ENCODE results near the gene TDRKH.
"Not testable (repeated sequence)": the region's sequence is repeated elsewhere in the genome, so short reads cannot be mapped to it uniquely, and the experiment has no call there.

Gene TDRKH

GRCh38 chr1:151800830-151801229, 10.5 kb upstream of the TDRKH start:
- H3K27ac ChIP-seq (ENCODE audit: low read depth, low read length), result no peak overlapping the region
- no peak overlapping the region for H3K4me3 ChIP-seq (ENCODE audit: low read length)
- 92% methylated on average over 8 of the region's 8 CpGs for WGBS
- H3K36me3 ChIP-seq (ENCODE audit: insufficient read depth, low read length), result no peaks in the 10 kb centered on the region
- H3K9me3 ChIP-seq (ENCODE audit: insufficient read depth, low read depth, low read length), result no peaks in the 10 kb centered on the region
- H3K4me1 ChIP-seq (ENCODE audit: insufficient read depth, low read length), result no peaks in the 10 kb centered on the region; the same call in 1 of the 2 replicates
- no peak overlapping the region for H3K9ac ChIP-seq (ENCODE audit: low read depth, low read length)
- 0 out of 2 replicates have a peak, but pooled peaks cover 3% of the 10 kb centered on the region for H3K27me3 ChIP-seq (ENCODE audit: insufficient read depth, low read length)

- no peak overlapping the region for H3K9ac ChIP-seq (ENCODE audit: low read depth, low read length)
- no peak overlapping the region for H3K4me3 ChIP-seq (ENCODE audit: low read length)
- no peak overlapping the region for H3K27ac ChIP-seq (ENCODE audit: low read depth, low read length)
- no peaks in the 10 kb centered on the region; the same call in 1 of the 2 replicates for H3K4me1 ChIP-seq (ENCODE audit: insufficient read depth, low read length)
- H3K36me3 ChIP-seq (ENCODE audit: insufficient read depth, low read length), result no peaks in the 10 kb centered on the region
- no peaks in the 10 kb centered on the region for H3K9me3 ChIP-seq (ENCODE audit: insufficient read depth, low read depth, low read length)
- 0 out of 2 replicates have a peak, but pooled peaks cover 3% of the 10 kb centered on the region for H3K27me3 ChIP-seq (ENCODE audit: insufficient read depth, low read length)
- 54% methylated on average over 9 of the region's 9 CpGs for WGBS
Measured at GRCh38 chr1:151799179-151800022, 9.1 kb upstream of the TDRKH start.

- Histone ChIP-seq H3K4me1 (ENCODE audit: insufficient read depth, low read length) (no peaks in the 10 kb centered on the region; the same call in 1 of the 2 replicates), H3K9me3 (ENCODE audit: insufficient read depth, low read depth, low read length) (no peaks in the 10 kb centered on the region), H3K9ac (ENCODE audit: low read depth, low read length) (no peak overlapping the region), H3K36me3 (ENCODE audit: insufficient read depth, low read length) (no peaks in the 10 kb centered on the region), H3K27me3 (ENCODE audit: insufficient read depth, low read length) (0 out of 2 replicates have a peak, but pooled peaks cover 3% of the 10 kb centered on the region), H3K27ac (ENCODE audit: low read depth, low read length) (no peak overlapping the region), H3K4me3 (ENCODE audit: low read length) (no peak overlapping the region)
- 92% methylated on average over 5 of the region's 5 CpGs for WGBS
Measured at GRCh38 chr1:151798571-151798970, 8.3 kb upstream of the TDRKH start.

GRCh38 chr1:151790940-151791651, 796 bp upstream of the TDRKH start:
- H3K27ac ChIP-seq (ENCODE audit: low read depth, low read length), result no peak overlapping the region
- under 1% methylated on average over 52 of the region's 52 CpGs for WGBS

GRCh38 chr1:151787689-151788088, 2.6 kb downstream of the TDRKH start:
- no peak overlapping the region for H3K4me3 ChIP-seq (ENCODE audit: low read length)
- H3K9ac ChIP-seq (ENCODE audit: low read depth, low read length), result no peak overlapping the region
- H3K36me3 ChIP-seq (ENCODE audit: insufficient read depth, low read length), result no peaks in the 10 kb centered on the region
- 95% methylated on average over 2 of the region's 3 CpGs for WGBS
- peaks cover 16% of the 10 kb centered on the region; the same call in 1 of the 2 replicates for H3K27me3 ChIP-seq (ENCODE audit: insufficient read depth, low read length)
- peaks cover 11% of the 10 kb centered on the region; the same call in 1 of the 2 replicates for H3K4me1 ChIP-seq (ENCODE audit: insufficient read depth, low read length)
- H3K9me3 ChIP-seq (ENCODE audit: insufficient read depth, low read depth, low read length), result no peaks in the 10 kb centered on the region
- H3K27ac ChIP-seq (ENCODE audit: low read depth, low read length), result no peak overlapping the region

More at GRCh38 chr1:151790940-151791651, 796 bp upstream of the TDRKH start:
- H3K4me1 ChIP-seq (ENCODE audit: insufficient read depth, low read length), result peaks cover 11% of the 10 kb centered on the region; the same call in 1 of the 2 replicates
- H3K9me3 ChIP-seq (ENCODE audit: insufficient read depth, low read depth, low read length), result no peaks in the 10 kb centered on the region
- peaks cover 10% of the 10 kb centered on the region; the same call in 1 of the 2 replicates for H3K27me3 ChIP-seq (ENCODE audit: insufficient read depth, low read length)
- no peaks in the 10 kb centered on the region for H3K36me3 ChIP-seq (ENCODE audit: insufficient read depth, low read length)
- H3K4me3 ChIP-seq (ENCODE audit: low read length), result peak overlapping the region; percentile 89
- H3K9ac ChIP-seq (ENCODE audit: low read depth, low read length), result peak overlapping the region; percentile 56

- no peaks in the 10 kb centered on the region for H3K9me3 ChIP-seq (ENCODE audit: insufficient read depth, low read depth, low read length)
- H3K27me3 ChIP-seq (ENCODE audit: insufficient read depth, low read length), result 0 out of 2 replicates have a peak, but pooled peaks cover 6% of the 10 kb centered on the region
- peaks cover 18% of the 10 kb centered on the region for H3K36me3 ChIP-seq (ENCODE audit: insufficient read depth, low read length)
- H3K9ac ChIP-seq (ENCODE audit: low read depth, low read length), result no peak overlapping the region
- 80% methylated on average over 2 of the region's 2 CpGs for WGBS
- no peak overlapping the region for H3K4me3 ChIP-seq (ENCODE audit: low read length)
- no peak overlapping the region for H3K27ac ChIP-seq (ENCODE audit: low read depth, low read length)
- no peaks in the 10 kb centered on the region for H3K4me1 ChIP-seq (ENCODE audit: insufficient read depth, low read length)
Measured at GRCh38 chr1:151783796-151784195, 6.5 kb downstream of the TDRKH start.

- H3K4me1 ChIP-seq (ENCODE audit: insufficient read depth, low read length), result no peaks in the 10 kb centered on the region
- WGBS, result 89% methylated on average over 3 of the region's 3 CpGs
- H3K27ac ChIP-seq (ENCODE audit: low read depth, low read length), result no peak overlapping the region
- H3K27me3 ChIP-seq (ENCODE audit: insufficient read depth, low read length), result 0 out of 2 replicates have a peak, but pooled peaks cover 6% of the 10 kb centered on the region
- H3K4me3 ChIP-seq (ENCODE audit: low read length), result no peak overlapping the region
- peaks cover 29% of the 10 kb centered on the region for H3K36me3 ChIP-seq (ENCODE audit: insufficient read depth, low read length)
- H3K9ac ChIP-seq (ENCODE audit: low read depth, low read length), result no peak overlapping the region
- no peaks in the 10 kb centered on the region for H3K9me3 ChIP-seq (ENCODE audit: insufficient read depth, low read depth, low read length)
Measured at GRCh38 chr1:151782741-151783140, 7.6 kb downstream of the TDRKH start.

GRCh38 chr1:151782026-151782425, 8.3 kb downstream of the TDRKH start:
- peaks cover 36% of the 10 kb centered on the region for H3K36me3 ChIP-seq (ENCODE audit: insufficient read depth, low read length)
- 83% methylated on average over 5 of the region's 5 CpGs for WGBS
- H3K9ac ChIP-seq (ENCODE audit: low read depth, low read length); H3K4me1 ChIP-seq (ENCODE audit: insufficient read depth, low read length); H3K4me3 ChIP-seq (ENCODE audit: low read length); H3K27me3 ChIP-seq (ENCODE audit: insufficient read depth, low read length); H3K27ac ChIP-seq (ENCODE audit: low read depth, low read length); H3K9me3 ChIP-seq (ENCODE audit: insufficient read depth, low read depth, low read length): not testable (repeated sequence)

GRCh38 chr1:151780736-151781135, 9.6 kb downstream of the TDRKH start:
- H3K9me3 ChIP-seq (ENCODE audit: insufficient read depth, low read depth, low read length); H3K27me3 ChIP-seq (ENCODE audit: insufficient read depth, low read length); H3K9ac ChIP-seq (ENCODE audit: low read depth, low read length); H3K4me3 ChIP-seq (ENCODE audit: low read length); H3K27ac ChIP-seq (ENCODE audit: low read depth, low read length); H3K4me1 ChIP-seq (ENCODE audit: insufficient read depth, low read length): not testable (repeated sequence)
- 95% methylated on average over 4 of the region's 5 CpGs for WGBS
- peaks cover 48% of the 10 kb centered on the region for H3K36me3 ChIP-seq (ENCODE audit: insufficient read depth, low read length)

- Histone ChIP-seq H3K4me3 (ENCODE audit: low read length) (no peak overlapping the region), H3K9me3 (ENCODE audit: insufficient read depth, low read depth, low read length) (no peaks in the 10 kb centered on the region), H3K36me3 (ENCODE audit: insufficient read depth, low read length) (peaks cover 57% of the 10 kb centered on the region), H3K9ac (ENCODE audit: low read depth, low read length) (no peak overlapping the region), H3K27me3 (ENCODE audit: insufficient read depth, low read length) (no peaks in the 10 kb centered on the region), H3K4me1 (ENCODE audit: insufficient read depth, low read length) (no peaks in the 10 kb centered on the region), H3K27ac (ENCODE audit: low read depth, low read length) (no peak overlapping the region)
- WGBS, result over 99% methylated on average over 4 of the region's 4 CpGs
Measured at GRCh38 chr1:151779852-151780251, 10.4 kb downstream of the TDRKH start.

GRCh38 chr1:151777317-151777716, 13.0 kb downstream of the TDRKH start:
- H3K36me3 ChIP-seq (ENCODE audit: insufficient read depth, low read length), result peaks cover 65% of the 10 kb centered on the region

More at GRCh38 chr1:151777317-151777716, 13.0 kb downstream of the TDRKH start:
- Histone ChIP-seq H3K27me3 (ENCODE audit: insufficient read depth, low read length) (no peaks in the 10 kb centered on the region), H3K9me3 (ENCODE audit: insufficient read depth, low read depth, low read length) (no peaks in the 10 kb centered on the region), H3K4me1 (ENCODE audit: insufficient read depth, low read length) (no peaks in the 10 kb centered on the region), H3K4me3 (ENCODE audit: low read length) (no peak overlapping the region), H3K9ac (ENCODE audit: low read depth, low read length) (no peak overlapping the region), H3K27ac (ENCODE audit: low read depth, low read length) (no peak overlapping the region)
- 85% methylated on average over 4 of the region's 4 CpGs for WGBS
